Keratinocyte (primary cell): ENCODE data around the gene SFMBT1. TPM values are rescaled to one million over a fixed set of nuclear protein-coding genes. Genes with fewer than 3 reads are reported as not detected.

Source experiments
- DNase-seq: peaks from one replicate; pipeline ENCODE4 v3.0.0-alpha.2; 2011; ENCODE audit warnings: low read depth, missing footprints, low spot score
- FAIRE-seq: peaks from 2 replicates; lab custom pipeline; 2011; peaks lifted over from hg19 to GRCh38; lab: Jason Lieb, UNC
- H2AFZ ChIP-seq: 2 replicates; pipeline ENCODE4 v1.6.0; 2012; ENCODE audit warnings: low read length, control low read depth, inconsistent platforms; ENCODE audit not compliant: control insufficient read depth
- H3K27ac ChIP-seq: 2 replicates; pipeline ENCODE4 v1.5.1; 2011; ENCODE audit warnings: low read length; ENCODE audit not compliant: control insufficient read depth, insufficient read depth
- H3K27me3 ChIP-seq: 3 replicates; pipeline ENCODE4 v1.6.0; 2011; ENCODE audit warnings: low read length; ENCODE audit not compliant: control insufficient read depth, insufficient read depth; ENCODE audit errors: extremely low read depth
- H3K36me3 ChIP-seq, 2 experiments: 2 replicates in 1 of 2; 3 replicates in 1 of 2; pipeline ENCODE4 v1.5.1; 2011; ENCODE audit warnings: low read length in 2 of 2, mild to moderate bottlenecking in 1 of 2; ENCODE audit not compliant: control insufficient read depth in 2 of 2, insufficient read depth in 2 of 2; ENCODE audit errors: extremely low read depth in 1 of 2
- H3K4me1 ChIP-seq: 3 replicates; pipeline ENCODE4 v1.5.1; 2011; ENCODE audit warnings: low read length; ENCODE audit not compliant: control insufficient read depth, insufficient read depth; ENCODE audit errors: extremely low read depth
- H3K4me2 ChIP-seq: 3 replicates; pipeline ENCODE4 v1.6.0; 2011; ENCODE audit warnings: low read depth, low read length; ENCODE audit not compliant: control insufficient read depth, insufficient read depth; ENCODE audit errors: extremely low read depth
- H3K4me3 ChIP-seq, 3 experiments: fragments of 200-600 bp in 1 of 3; sonication (generic) in 1 of 3; 2 replicates in 2 of 3; 3 replicates in 1 of 3; pipeline ENCODE4 v1.5.1; 2011 to 2016; ENCODE audit warnings: low read length in 3 of 3, mild to moderate bottlenecking in 3 of 3, control low read depth in 2 of 3, inconsistent platforms in 1 of 3, low read depth in 1 of 3, mixed read lengths in 1 of 3, mixed run types in 1 of 3, moderate library complexity in 1 of 3; ENCODE audit not compliant: control insufficient read depth in 2 of 3, insufficient read depth in 2 of 3; ENCODE audit errors: extremely low read depth in 1 of 3
- H3K79me2 ChIP-seq: 2 replicates; pipeline ENCODE4 v1.6.0; 2012; ENCODE audit warnings: low read length; ENCODE audit not compliant: control insufficient read depth, insufficient read depth
- H3K9ac ChIP-seq: 3 replicates; pipeline ENCODE4 v1.6.0; 2011; ENCODE audit warnings: low read length; ENCODE audit not compliant: control insufficient read depth, insufficient read depth; ENCODE audit errors: extremely low read depth
- H3K9me1 ChIP-seq: 3 replicates; pipeline ENCODE4 v1.6.0; 2011; ENCODE audit warnings: low read length; ENCODE audit not compliant: control insufficient read depth, insufficient read depth; ENCODE audit errors: extremely low read depth
- H3K9me3 ChIP-seq: 2 replicates; pipeline ENCODE4 v1.5.1; 2012; ENCODE audit warnings: low read depth, low read length; ENCODE audit not compliant: control insufficient read depth
- H4K20me1 ChIP-seq: 3 replicates; pipeline ENCODE4 v1.6.0; 2011; ENCODE audit warnings: low read length; ENCODE audit not compliant: control insufficient read depth, insufficient read depth; ENCODE audit errors: extremely low read depth
- CTCF ChIP-seq, 3 experiments: IDR thresholded peaks in 1 of 3; conservative IDR thresholded peaks in 1 of 3; optimal IDR thresholded peaks in 1 of 3; 2 replicates in 2 of 3; 3 replicates in 1 of 3; pipeline versions ENCODE3 to v1.5.1; 2011; ENCODE audit warnings: low read length in 3 of 3, mild to moderate bottlenecking in 3 of 3, moderate library complexity in 2 of 3, control low read depth in 1 of 3, inconsistent platforms in 1 of 3; ENCODE audit not compliant: insufficient read depth in 2 of 3; ENCODE audit errors: extremely low read depth in 1 of 3
- EZH2 ChIP-seq: IDR thresholded peaks from one replicate; pipeline ENCODE4 v1.6.1; 2012; ENCODE audit warnings: inconsistent platforms, mild to moderate bottlenecking, low read length, moderate library complexity
- dilution Hi-C: fragments of 300-500 bp; cut with MboI; formaldehyde crosslinking; loops from one replicate; pipeline ENCODE4 v1.7.0; 2020; ENCODE audit warnings: low sequenced_read_pairs; ENCODE audit not compliant: extremely low pct_ligation_motif_present
- polyA plus RNA-seq, 5 experiments: library from polyadenylated mRNA; depleted of rRNA in 3 of 5; stranded (reverse) in 3 of 5; stranded (forward) in 1 of 5; unstranded in 1 of 5; fragments of >200 nt; gene quantifications; 1 replicate in 1 of 5; 2 replicates in 3 of 5; 3 replicates in 1 of 5; pipeline versions ENCODE4 v1.2.1 to v1.2.3, GENCODE V29; 2011 to 2012; ENCODE audit warnings: missing spikeins in 2 of 5, low read depth in 1 of 5, low replicate concordance in 1 of 5

SFMBT1 gene
- polyA plus RNA-seq, 1 donor (not counting 4 experiments of a cell fraction or from before 2014, with no cell fraction given), result 4.1 TPM

GRCh38 chr3:52886049-52886730, 159.7 kb downstream of the SFMBT1 start:
- Histone ChIP-seq H3K36me3 (peaks cover 3 to 12% of the 10 kb centered on the region in 2 experiments), H3K4me3 (no peak overlapping the region), H3K27ac (no peak overlapping the region), H3K79me2 (peaks cover 22% of the 10 kb centered on the region), H3K4me1 (peaks cover 15% of the 10 kb centered on the region), H2AFZ (no peak overlapping the region), H4K20me1 (no peaks in the 10 kb centered on the region), H3K9me1 (no peaks in the 10 kb centered on the region), H3K9ac (no peak overlapping the region), H3K9me3 (no peaks in the 10 kb centered on the region), H3K4me2 (peak overlapping the region; percentile 7), H3K27me3 (no peaks in the 10 kb centered on the region)
- no peak for DNase-seq
- TF ChIP-seq EZH2 (no peak), CTCF (optimal IDR thresholded peaks at IDR 0.05 in 1 of 3, IDR thresholded peaks at IDR 0.05 in 1 of 3, conservative IDR thresholded peaks at IDR 0.05 in 1 of 3; ENCODE audit: extremely low read depth in 1 of 3, insufficient read depth in 2 of 3, low read length in 3 of 3) (no peak)
- dilution Hi-C loops, result no loop called here
- no peak for FAIRE-seq

- dilution Hi-C loops, result no loop called here
- Histone ChIP-seq H3K27ac (no peak overlapping the region), H3K4me1 (peaks cover 7% of the 10 kb centered on the region), H3K9ac (no peak overlapping the region), H2AFZ (no peak overlapping the region), H3K4me3 (no peak overlapping the region), H4K20me1 (no peaks in the 10 kb centered on the region), H3K36me3 (peaks cover 2 to 12% of the 10 kb centered on the region in 2 experiments), H3K9me1 (no peaks in the 10 kb centered on the region), H3K27me3 (no peaks in the 10 kb centered on the region), H3K79me2 (peaks cover 6% of the 10 kb centered on the region), H3K9me3 (no peaks in the 10 kb centered on the region), H3K4me2 (no peak overlapping the region)
- DNase-seq (no peak), FAIRE-seq (no peak)
- no peak for TF ChIP-seq CTCF (optimal IDR thresholded peaks at IDR 0.05 in 1 of 3, IDR thresholded peaks at IDR 0.05 in 1 of 3, conservative IDR thresholded peaks at IDR 0.05 in 1 of 3; ENCODE audit: extremely low read depth in 1 of 3, insufficient read depth in 2 of 3, low read length in 3 of 3)
- TF ChIP-seq EZH2, result no peak
Measured at GRCh38 chr3:52882377-52882776, 163.5 kb downstream of the SFMBT1 start.
